GM23338 (cell line): Measurements from ENCODE around the gene MRGPRE. TPM values are rescaled to one million over a fixed set of nuclear protein-coding genes. Genes with fewer than 3 reads are reported as not detected.

Experiments used
- ATAC-seq: fragments of 200-7000 bp; cut with Tn5 transposase; 3 replicates; pipeline ENCODE4 v1.9.1; 2020
- DNase-seq: peaks from one replicate; pipeline ENCODE4 v3.0.0-alpha.2; 2015; ENCODE audit warnings: low spot score
- H2AFZ ChIP-seq: fragments of 200-600 bp; sonication (generic); 2 replicates; pipeline ENCODE4 v1.8.0; 2016; ENCODE audit warnings: antibody characterized with exemption, mild to moderate bottlenecking, moderate library complexity
- H3F3A ChIP-seq: fragments of 200-600 bp; sonication (generic); replicated peaks from 2 replicates; pipeline ENCODE4 v1.8.0; 2017; ENCODE audit warnings: antibody characterized with exemption, mixed run types, low read depth
- H3K27ac ChIP-seq: fragments of 200-600 bp; sonication (generic); 2 replicates; pipeline ENCODE4 v1.6.1; 2016; ENCODE audit warnings: low read depth
- H3K27me3 ChIP-seq: fragments of 200-600 bp; sonication (generic); 2 replicates; pipeline ENCODE4 v1.8.0; 2016; ENCODE audit warnings: mild to moderate bottlenecking, mixed run types, moderate library complexity; ENCODE audit not compliant: insufficient read depth
- H3K36me3 ChIP-seq: fragments of 200-600 bp; sonication (generic); 2 replicates; pipeline ENCODE4 v1.8.0; 2016; ENCODE audit warnings: mild to moderate bottlenecking; ENCODE audit not compliant: insufficient read depth
- H3K4me1 ChIP-seq: fragments of 200-600 bp; sonication (generic); 2 replicates; pipeline ENCODE4 v1.8.0; 2016; ENCODE audit warnings: mild to moderate bottlenecking, moderate library complexity; ENCODE audit not compliant: insufficient read depth
- H3K4me2 ChIP-seq: fragments of 200-600 bp; sonication (generic); 2 replicates; pipeline ENCODE4 v1.7.1; 2017; ENCODE audit warnings: mixed run types
- H3K4me3 ChIP-seq: fragments of 200-600 bp; sonication (generic); 2 replicates; pipeline ENCODE4 v1.6.1; 2016; ENCODE audit warnings: mixed run types
- H3K79me2 ChIP-seq: fragments of 200-600 bp; sonication (generic); replicated peaks from 2 replicates; pipeline ENCODE4 v1.8.0; 2017; ENCODE audit warnings: mild to moderate bottlenecking; ENCODE audit not compliant: insufficient read depth
- H3K9me2 ChIP-seq: fragments of 200-600 bp; sonication (generic); 2 replicates; pipeline ENCODE4 v1.8.0; 2017; ENCODE audit not compliant: insufficient read depth
- H4K20me1 ChIP-seq: fragments of 200-600 bp; sonication (generic); replicated peaks from 2 replicates; pipeline ENCODE4 v1.8.0; 2017; ENCODE audit warnings: mild to moderate bottlenecking; ENCODE audit not compliant: insufficient read depth
- H3K27ac Mint-ChIP-seq: 2 replicates; pipeline ENCODE4 v1.8.0; 2020; ENCODE audit warnings: inconsistent platforms, mild to moderate bottlenecking, moderate library complexity, mixed read lengths
- H3K27me3 Mint-ChIP-seq: 3 replicates; pipeline ENCODE4 v1.8.0; 2022; ENCODE audit warnings: low read depth, mild to moderate bottlenecking, moderate library complexity, mixed read lengths, inconsistent platforms; ENCODE audit not compliant: insufficient read depth, poor library complexity
- H3K36me3 Mint-ChIP-seq: 3 replicates; pipeline ENCODE4 v1.8.0; 2021; ENCODE audit warnings: low read depth, mild to moderate bottlenecking, inconsistent platforms, moderate library complexity, mixed read lengths
- H3K4me1 Mint-ChIP-seq: 3 replicates; pipeline ENCODE4 v1.8.0; 2020; ENCODE audit warnings: mild to moderate bottlenecking, inconsistent platforms, mixed read lengths
- H3K4me3 Mint-ChIP-seq: 3 replicates; pipeline ENCODE4 v1.8.0; 2021; ENCODE audit warnings: moderate library complexity, mild to moderate bottlenecking, inconsistent platforms, mixed read lengths
- H3K9me3 Mint-ChIP-seq: 3 replicates; pipeline ENCODE4 v1.8.0; 2020; ENCODE audit warnings: moderate library complexity, mild to moderate bottlenecking, inconsistent platforms, mixed read lengths
- CREB1 ChIP-seq: fragments of 250-450 bp; sonication (Bioruptor Pico); IDR thresholded peaks from 2 replicates; pipeline ENCODE4 v1.5.0; 2020; ENCODE audit warnings: low read depth, mild to moderate bottlenecking, moderate library complexity
- EZH2 ChIP-seq: fragments of 200-600 bp; sonication (generic); IDR thresholded peaks from one replicate; pipeline ENCODE4 v1.8.0; 2017; ENCODE audit warnings: antibody characterized with exemption, mild to moderate bottlenecking, low read depth; ENCODE audit not compliant: unreplicated experiment
- JUNB ChIP-seq: IDR thresholded peaks from one replicate; pipeline ENCODE4 v1.6.1; 2016; ENCODE audit warnings: antibody characterized with exemption; ENCODE audit not compliant: unreplicated experiment
- NANOG ChIP-seq: IDR thresholded peaks from 2 replicates; pipeline ENCODE4 v1.6.1; 2016; ENCODE audit warnings: antibody characterized with exemption, borderline replicate concordance
- POLR2AphosphoS5 ChIP-seq: IDR thresholded peaks from 2 replicates; pipeline ENCODE4 v1.6.1; 2016; ENCODE audit warnings: antibody characterized with exemption, low read depth
- ZNF331 ChIP-seq: fragments of 250-450 bp; sonication (Bioruptor Pico); IDR thresholded peaks from 2 replicates; pipeline ENCODE4 v1.5.0; 2020; ENCODE audit warnings: low read depth, mild to moderate bottlenecking, moderate library complexity
- polyA plus RNA-seq: library from polyadenylated mRNA; unstranded; fragments of >200 nt; fragmentation: Nextera tagmentation; extraction: Ambion mirVana; gene quantifications from 2 replicates; pipeline ENCODE4 v1.2.1, GENCODE V29; 2016
- total RNA-seq: library from RNA; depleted of rRNA; stranded (reverse); fragments of >200 nt; shearing (Covaris generic); gene quantifications from 2 replicates; pipeline ENCODE4 v1.2.3, GENCODE V29; 2014
- TF ChIP-seq, protein P1 (sequence below): fragments of 250-450 bp; sonication (Bioruptor Pico); IDR thresholded peaks from 2 replicates; pipeline ENCODE4 v1.5.0; 2020; ENCODE audit warnings: mild to moderate bottlenecking, moderate library complexity
- TF ChIP-seq, protein P2 (sequence below): IDR thresholded peaks from 2 replicates; pipeline ENCODE4 v1.6.1; 2016; ENCODE audit warnings: antibody characterized with exemption

MRGPRE gene
- total and polyA plus RNA-seq, 2 experiments from 2014 or later = not detected

DNA sequence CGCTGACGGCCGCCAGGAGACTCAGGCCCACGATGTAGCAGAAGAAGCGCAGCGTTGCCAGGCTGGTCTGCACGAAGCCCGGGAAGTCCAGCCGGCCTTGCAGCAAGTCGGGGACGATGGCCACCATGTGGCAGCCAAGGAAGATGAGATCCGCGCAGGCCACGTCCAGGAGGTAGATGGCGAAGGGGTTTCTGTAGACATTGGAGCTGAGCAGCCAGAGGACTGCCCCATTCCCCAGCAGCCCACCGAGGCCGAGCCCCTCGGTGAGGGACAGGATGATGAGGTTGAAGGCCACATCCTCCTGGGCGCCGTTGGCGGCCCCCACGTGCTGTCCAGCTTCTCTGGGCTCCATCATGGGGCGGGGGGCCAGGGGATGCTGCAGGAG lies 3.8 kb downstream of the MRGPRE start (continued):
- TF ChIP-seq, protein P1, sequence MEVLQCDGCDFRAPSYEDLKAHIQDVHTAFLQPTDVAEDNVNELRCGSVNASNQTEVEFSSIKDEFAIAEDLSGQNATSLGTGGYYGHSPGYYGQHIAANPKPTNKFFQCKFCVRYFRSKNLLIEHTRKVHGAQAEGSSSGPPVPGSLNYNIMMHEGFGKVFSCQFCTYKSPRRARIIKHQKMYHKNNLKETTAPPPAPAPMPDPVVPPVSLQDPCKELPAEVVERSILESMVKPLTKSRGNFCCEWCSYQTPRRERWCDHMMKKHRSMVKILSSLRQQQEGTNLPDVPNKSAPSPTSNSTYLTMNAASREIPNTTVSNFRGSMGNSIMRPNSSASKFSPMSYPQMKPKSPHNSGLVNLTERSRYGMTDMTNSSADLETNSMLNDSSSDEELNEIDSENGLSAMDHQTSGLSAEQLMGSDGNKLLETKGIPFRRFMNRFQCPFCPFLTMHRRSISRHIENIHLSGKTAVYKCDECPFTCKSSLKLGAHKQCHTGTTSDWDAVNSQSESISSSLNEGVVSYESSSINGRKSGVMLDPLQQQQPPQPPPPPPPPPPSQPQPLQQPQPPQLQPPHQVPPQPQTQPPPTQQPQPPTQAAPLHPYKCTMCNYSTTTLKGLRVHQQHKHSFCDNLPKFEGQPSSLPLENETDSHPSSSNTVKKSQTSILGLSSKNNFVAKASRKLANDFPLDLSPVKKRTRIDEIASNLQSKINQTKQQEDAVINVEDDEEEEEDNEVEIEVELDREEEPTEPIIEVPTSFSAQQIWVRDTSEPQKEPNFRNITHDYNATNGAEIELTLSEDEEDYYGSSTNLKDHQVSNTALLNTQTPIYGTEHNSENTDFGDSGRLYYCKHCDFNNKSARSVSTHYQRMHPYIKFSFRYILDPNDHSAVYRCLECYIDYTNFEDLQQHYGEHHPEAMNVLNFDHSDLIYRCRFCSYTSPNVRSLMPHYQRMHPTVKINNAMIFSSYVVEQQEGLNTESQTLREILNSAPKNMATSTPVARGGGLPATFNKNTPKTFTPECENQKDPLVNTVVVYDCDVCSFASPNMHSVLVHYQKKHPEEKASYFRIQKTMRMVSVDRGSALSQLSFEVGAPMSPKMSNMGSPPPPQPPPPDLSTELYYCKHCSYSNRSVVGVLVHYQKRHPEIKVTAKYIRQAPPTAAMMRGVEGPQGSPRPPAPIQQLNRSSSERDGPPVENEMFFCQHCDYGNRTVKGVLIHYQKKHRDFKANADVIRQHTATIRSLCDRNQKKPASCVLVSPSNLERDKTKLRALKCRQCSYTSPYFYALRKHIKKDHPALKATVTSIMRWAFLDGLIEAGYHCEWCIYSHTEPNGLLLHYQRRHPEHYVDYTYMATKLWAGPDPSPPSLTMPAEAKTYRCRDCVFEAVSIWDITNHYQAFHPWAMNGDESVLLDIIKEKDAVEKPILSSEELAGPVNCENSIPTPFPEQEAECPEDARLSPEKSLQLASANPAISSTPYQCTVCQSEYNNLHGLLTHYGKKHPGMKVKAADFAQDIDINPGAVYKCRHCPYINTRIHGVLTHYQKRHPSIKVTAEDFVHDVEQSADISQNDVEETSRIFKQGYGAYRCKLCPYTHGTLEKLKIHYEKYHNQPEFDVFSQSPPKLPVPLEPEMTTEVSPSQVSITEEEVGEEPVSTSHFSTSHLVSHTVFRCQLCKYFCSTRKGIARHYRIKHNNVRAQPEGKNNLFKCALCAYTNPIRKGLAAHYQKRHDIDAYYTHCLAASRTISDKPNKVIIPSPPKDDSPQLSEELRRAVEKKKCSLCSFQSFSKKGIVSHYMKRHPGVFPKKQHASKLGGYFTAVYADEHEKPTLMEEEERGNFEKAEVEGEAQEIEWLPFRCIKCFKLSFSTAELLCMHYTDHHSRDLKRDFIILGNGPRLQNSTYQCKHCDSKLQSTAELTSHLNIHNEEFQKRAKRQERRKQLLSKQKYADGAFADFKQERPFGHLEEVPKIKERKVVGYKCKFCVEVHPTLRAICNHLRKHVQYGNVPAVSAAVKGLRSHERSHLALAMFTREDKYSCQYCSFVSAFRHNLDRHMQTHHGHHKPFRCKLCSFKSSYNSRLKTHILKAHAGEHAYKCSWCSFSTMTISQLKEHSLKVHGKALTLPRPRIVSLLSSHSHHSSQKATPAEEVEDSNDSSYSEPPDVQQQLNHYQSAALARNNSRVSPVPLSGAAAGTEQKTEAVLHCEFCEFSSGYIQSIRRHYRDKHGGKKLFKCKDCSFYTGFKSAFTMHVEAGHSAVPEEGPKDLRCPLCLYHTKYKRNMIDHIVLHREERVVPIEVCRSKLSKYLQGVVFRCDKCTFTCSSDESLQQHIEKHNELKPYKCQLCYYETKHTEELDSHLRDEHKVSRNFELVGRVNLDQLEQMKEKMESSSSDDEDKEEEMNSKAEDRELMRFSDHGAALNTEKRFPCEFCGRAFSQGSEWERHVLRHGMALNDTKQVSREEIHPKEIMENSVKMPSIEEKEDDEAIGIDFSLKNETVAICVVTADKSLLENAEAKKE (CRISPR knock-in tag) = no peak
- TF ChIP-seq NANOG (no peak), EZH2 (no peak), ZNF331 (CRISPR knock-in tag) (no peak), POLR2AphosphoS5 (no peak), JUNB (no peak)
- TF ChIP-seq, protein P2, sequence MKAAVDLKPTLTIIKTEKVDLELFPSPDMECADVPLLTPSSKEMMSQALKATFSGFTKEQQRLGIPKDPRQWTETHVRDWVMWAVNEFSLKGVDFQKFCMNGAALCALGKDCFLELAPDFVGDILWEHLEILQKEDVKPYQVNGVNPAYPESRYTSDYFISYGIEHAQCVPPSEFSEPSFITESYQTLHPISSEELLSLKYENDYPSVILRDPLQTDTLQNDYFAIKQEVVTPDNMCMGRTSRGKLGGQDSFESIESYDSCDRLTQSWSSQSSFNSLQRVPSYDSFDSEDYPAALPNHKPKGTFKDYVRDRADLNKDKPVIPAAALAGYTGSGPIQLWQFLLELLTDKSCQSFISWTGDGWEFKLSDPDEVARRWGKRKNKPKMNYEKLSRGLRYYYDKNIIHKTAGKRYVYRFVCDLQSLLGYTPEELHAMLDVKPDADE = no peak

DNA sequence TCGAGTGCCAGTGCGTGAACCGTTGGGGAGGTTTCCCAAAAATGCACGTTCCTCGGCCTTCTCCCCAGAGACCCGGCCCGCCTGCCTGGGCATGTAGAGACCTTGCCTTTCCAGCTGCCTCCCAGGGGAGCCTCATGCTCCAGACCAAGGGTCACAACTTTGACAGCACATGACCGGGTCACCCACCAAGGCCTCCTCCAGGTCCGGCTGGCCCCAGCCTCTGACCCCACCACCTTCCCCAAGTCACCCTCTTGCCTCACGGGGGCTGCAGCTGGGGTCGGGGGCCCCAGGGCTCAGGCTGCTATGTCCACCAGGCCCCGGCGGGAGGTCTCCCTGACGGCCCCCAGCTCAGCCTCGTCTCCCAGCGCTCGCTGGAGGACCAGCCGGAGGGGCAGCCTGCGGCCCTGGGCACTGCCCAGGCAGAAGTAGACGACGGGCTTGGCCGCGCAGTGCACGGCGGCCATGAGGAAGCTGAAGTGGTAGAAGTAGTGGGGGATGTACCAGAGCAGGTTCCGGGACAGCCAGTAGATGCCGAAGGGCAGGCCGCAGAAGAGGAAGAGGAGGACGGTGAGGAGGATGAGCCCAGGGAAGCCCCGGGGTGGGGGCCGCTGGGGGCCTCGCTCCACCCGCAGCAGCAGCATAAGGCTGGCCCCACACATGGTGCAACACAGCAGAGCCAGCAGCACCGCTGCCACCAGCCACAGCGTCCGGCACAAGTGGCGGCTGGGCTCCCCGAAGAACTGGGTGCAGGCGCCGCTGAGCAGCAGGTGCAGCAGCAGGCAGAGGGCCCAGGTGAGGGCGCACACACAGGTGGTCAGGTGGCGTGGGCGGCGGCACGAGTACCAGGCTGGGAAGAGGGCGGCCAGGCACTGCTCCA lies 4.4 kb downstream of the MRGPRE start:
- Histone ChIP-seq H3K27me3 (no peaks in the 10 kb centered on the region), H3K79me2 (no peaks in the 10 kb centered on the region), H3K9me2 (no peaks in the 10 kb centered on the region), H3K4me2 (no peak overlapping the region), H3K36me3 (no peaks in the 10 kb centered on the region), H4K20me1 (no peaks in the 10 kb centered on the region), H3F3A (no peaks in the 10 kb centered on the region), H3K4me1 (peaks cover 9% of the 10 kb centered on the region; the same call in 1 of the 2 replicates), H3K27ac (no peak overlapping the region), H3K4me3 (no peak overlapping the region), H2AFZ (no peak overlapping the region)
- peaks cover 15% of the 10 kb centered on the region for H3K27me3 Mint-ChIP-seq
- H3K4me3 Mint-ChIP-seq = no peak overlapping the region
- TF ChIP-seq CREB1 (CRISPR knock-in tag) = no peak
- TF ChIP-seq POLR2AphosphoS5 = no peak
- TF ChIP-seq, protein P1 (CRISPR knock-in tag) = no peak
- ATAC-seq (no peak), DNase-seq (no peak)
- peaks cover 19% of the 10 kb centered on the region; the same call in 2 of the 3 replicates for H3K4me1 Mint-ChIP-seq
- no peaks in the 10 kb centered on the region for H3K36me3 Mint-ChIP-seq
- H3K27ac Mint-ChIP-seq = no peak overlapping the region
- no peaks in the 10 kb centered on the region for H3K9me3 Mint-ChIP-seq
